WTC11 (cell line): Measurements from ENCODE around the gene SH3PXD2A.

Source experiments
- ATF1 ChIP-seq: sonication (generic); formaldehyde crosslinking; IDR thresholded peaks from 2 replicates; pipeline ENCODE4 v1.8.1; 2023; ENCODE audit warnings: mild to moderate bottlenecking, moderate library complexity, missing genetic modification reagents
- CTCF ChIP-seq: fragments of 200-600 bp; IDR thresholded peaks from 2 replicates; pipeline ENCODE4 v1.8.0; 2022; ENCODE audit warnings: antibody characterized with exemption
- ERG ChIP-seq: fragments of 250-450 bp; sonication (Bioruptor Pico); IDR thresholded peaks from 2 replicates; pipeline ENCODE4 v1.8.0; 2021; ENCODE audit warnings: mild to moderate bottlenecking
- ETV6 ChIP-seq: sonication (generic); formaldehyde crosslinking; IDR thresholded peaks from 2 replicates; pipeline ENCODE4 v1.8.1; 2022; ENCODE audit warnings: mild to moderate bottlenecking, missing genetic modification reagents
- PRDM15 ChIP-seq: sonication (generic); formaldehyde crosslinking; IDR thresholded peaks from 2 replicates; pipeline ENCODE4 v1.8.0; 2022; ENCODE audit warnings: missing genetic modification reagents

- TF ChIP-seq ERG (no peak), ATF1 (no peak), CTCF (no peak), ETV6 (CRISPR knock-in tag) (no peak), PRDM15 (CRISPR knock-in tag) (no peak)
Measured at GRCh38 chr10:103659674-103660363, 195.6 kb downstream of the SH3PXD2A start.
